ENCODE measurements around the gene PHYHD1.

Gene PHYHD1

DNA sequence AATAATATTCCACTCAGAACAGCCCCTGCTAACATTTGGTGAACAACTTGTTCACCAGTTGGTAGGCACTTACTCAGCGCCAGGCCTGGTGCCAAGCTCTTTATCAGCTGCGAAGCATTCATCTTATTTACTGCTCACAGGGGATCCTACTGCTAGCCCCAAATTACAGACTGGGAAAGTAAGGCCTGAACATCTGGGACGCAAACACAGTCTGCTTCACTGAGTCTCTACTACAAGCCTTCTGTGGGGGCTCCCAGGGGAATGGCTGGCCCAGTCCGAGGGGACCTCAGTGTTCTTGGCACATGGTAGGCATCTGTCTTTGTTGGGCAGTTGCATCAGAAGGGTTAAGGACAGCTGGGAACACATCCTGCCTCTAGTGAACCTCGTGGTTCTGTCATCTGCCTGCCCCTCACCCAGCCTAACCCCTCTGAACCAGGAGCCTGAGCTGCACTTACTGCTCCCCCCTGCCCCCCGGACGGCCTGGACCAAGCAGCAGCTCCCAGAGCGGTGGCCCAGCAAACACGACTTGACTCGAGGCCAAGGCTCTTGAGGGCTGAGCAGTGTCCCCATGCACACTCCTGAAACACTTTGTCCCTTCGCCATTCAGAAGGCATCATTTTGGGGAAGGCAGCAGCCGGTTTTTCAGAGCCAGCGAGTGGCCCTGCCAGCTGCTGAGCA is at the start of gene PHYHD1:
PHYHD1 (plus strand) TSS at position 602 of the 678 bp plus-strand sequence. CDS start 1,342 bp downstream, outside the sequence.
- peak in 52 of 56 donors; percentile 22 to 88 (median 68) for DNase-seq

DNA sequence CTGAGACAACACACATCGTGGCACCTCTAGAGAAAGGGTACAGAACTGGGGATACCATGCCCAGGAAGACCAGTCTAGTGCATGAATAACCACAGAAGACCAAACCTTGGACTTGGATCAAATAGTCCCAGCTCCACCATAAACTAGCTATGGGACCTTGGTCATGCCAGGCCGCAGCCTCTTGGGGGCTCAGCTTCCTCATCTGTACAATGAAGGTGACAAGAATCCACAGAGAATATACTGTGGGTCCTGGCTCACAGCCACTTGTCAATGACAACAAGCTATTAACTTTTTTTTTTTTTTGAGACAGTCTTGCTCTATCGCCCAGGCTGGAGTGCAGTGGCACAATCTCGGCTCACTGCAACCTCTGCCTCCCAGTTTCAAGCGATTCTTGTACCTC is 42.9 kb upstream of the PHYHD1 start:
- no peak for DNase-seq

DNA sequence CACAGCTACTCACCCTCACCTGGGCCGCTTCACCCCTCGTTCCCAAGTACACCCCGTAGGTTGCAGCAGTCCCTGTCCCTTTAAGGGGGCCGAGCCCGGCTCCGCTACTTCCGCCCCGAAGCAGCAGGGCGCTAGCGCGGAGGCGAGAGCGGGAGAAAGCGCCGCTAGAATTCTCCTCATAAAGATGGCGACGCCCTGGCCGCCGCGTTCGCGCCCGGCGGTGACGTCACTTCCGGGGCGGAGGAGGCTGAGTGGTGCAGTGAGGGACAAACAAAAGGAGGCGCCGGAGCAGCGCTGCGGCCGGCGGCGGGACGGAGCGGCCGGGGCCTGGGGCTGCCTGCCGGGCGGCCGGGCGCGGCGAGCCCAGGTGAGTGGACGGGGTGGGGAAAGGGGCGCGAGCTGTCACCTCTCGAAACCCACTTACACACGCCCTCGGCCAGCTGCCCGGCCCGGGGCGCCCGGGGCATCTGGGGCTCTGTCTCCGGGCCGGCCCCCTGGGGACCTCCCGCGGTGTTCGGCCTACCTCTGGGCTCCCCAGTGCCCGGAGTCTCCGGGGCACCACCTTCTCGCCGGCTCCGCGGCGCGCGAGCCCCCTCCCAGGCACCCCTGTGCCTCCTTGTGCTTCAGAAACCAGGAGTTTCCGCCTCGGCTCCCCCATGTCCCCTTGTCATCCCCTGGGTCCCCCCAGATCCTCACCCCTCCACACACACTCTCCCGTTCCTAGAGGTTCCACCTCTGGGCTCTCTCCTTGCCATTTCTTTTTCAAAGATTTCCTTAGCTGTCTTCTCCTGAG is 38.7 kb upstream of the PHYHD1 start, which contains the start of the genes KYAT1 and LRRC8A:
KYAT1 (minus strand) TSS at position 67 of the 793 bp plus-strand sequence. CDS start 36,545 bp downstream, outside the sequence.
LRRC8A (plus strand) TSS at position 250 of the 793 bp plus-strand sequence. CDS start 25,032 bp downstream, outside the sequence.
- peak; percentile 64 to 99 (median 95) for DNase-seq

GRCh38 chr9:128882677-128883603 is 37.8 kb upstream of the PHYHD1 start:
- DNase-seq, result peak in 3 of 56 donors; percentile 57 to 70 (median 59)

DNA sequence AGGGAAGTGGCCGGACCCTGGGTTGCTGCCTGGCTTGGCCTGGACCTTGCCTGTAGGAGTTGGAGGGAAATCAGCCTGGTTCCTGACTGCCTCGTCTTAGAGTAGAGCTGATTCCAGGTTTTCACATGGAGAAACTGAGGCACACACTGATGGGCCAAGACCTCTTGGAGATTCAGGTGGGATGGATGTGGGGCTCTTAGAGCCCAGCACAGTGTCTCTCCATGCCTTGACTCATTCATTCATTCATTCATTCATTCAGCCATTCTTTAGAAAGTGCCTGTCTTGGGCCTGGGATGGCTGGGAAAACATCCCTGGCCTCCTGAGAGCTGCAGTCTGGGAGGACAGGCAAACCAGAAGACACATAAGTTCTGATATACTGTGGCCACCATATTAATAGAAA is 36.6 kb upstream of the PHYHD1 start:
- DNase-seq, result no peak

DNA sequence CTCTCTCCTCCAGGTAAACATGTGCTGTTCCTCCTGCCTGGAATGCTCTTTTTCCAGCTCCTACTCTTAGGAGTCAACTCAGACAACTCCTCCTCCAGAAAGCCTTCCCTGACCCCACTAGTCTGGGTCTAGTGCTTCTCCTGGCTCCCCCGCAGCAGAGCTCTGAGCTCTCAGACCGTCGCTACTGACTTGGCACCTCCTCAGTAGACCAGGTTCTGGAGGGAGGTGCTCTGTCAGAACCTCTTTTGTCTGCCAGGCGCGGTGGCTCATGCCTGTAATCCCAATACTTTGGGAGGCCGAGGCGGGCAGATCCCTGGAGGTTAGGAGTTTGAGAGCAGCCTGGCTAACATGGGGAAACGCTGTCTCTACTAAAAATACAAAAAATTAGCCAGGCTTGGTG is 35.4 kb upstream of the PHYHD1 start:
- no peak for DNase-seq

GRCh38 chr9:128885798-128886197 is 35.0 kb upstream of the PHYHD1 start:
- no peak for DNase-seq

DNA sequence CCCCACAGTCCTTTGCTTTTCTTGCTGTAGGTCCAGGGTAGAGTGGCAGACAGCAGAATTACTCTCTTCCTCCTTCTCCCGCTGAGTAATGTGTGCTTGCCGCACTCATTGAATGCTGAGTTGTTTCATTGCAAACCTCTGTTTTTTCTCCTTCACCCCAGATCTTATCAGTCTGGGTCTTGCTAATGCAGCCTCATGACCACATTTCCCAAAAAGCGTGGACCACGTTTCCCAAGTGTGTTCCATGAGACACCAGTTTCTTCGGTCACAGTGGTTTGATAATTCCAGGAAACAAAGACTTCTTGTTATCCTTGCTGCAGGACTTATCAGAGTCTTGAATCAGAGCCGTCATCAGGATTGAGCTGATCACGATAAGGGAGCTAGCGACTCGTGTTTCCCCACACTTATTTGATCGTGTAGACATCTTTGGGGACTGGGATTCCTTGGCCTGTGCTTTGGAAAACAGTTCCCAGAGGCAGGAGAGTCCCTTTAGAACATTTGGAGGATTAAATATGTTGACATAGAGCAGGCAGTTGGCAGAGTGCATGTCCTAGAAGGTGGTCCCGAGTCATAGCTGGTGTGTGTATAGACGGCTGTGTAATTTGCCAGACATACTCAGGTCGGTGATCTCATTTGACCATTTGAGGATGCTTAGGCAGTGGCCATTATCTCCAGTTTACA is 34.4 kb upstream of the PHYHD1 start:
- no peak for DNase-seq

DNA sequence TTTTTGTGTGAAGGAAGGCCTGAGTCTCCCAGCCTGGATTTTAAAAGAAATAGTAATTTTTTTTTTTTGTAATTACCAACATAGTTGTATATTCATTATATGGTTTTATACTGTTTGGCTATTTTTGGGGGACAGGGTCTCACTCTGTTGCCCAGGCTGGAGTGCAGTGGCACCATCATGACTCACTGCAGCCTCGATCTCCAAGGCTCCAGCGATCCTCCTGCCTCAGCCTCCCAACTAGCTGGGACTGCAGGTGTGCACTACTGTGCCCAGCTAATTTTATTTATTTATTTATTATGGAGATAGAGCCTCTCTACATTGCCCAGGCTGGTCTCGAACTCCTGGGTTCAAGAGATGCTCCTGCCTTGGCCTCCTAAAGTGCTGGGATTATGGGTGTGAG is 33.7 kb upstream of the PHYHD1 start:
- no peak for DNase-seq

GRCh38 chr9:128887914-128888350 is 32.9 kb upstream of the PHYHD1 start:
- DNase-seq, result no peak

DNA sequence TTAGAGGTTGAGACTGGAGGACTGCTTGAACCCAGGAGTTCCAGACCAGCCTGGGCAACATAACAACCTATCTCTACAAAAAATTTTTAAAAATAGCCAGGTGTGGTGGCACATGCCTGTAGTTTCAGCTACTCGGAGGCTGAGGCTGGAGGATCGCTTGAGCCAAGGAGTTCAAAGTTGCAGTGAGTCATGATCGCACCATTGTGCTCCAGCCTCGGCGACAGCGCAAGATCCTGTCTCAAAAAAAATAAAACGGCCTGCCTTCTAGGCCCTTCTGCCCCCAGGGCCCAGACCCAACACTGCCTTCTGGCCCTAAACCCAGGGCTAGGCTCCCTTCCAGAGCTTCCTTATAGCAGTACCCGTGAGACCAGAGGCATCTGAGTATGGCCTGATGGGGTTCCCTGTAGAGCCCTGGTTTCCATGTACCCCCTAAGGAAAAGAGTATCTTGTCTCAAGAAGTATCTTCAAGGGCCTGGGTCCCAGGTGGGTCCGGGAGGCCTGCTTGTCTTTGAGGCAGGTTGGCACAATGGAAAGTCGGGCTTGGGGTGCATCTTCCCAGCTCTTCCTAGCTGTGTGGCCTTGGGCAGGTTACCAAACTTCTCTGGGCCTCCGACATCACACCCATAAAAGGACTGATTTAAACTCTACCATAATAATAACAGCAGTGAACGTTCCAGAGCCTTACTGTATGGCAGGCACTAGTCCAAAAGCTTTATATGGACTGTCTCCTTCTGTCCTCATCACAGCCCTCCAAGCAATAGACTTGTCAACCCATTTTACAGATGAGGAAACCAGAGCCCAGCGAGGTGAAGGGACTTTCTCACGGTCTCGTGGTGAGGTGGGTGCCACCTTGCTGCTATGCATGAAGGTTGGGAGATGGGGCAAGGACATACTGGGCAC is 29.2 kb upstream of the PHYHD1 start:
- no peak for DNase-seq

DNA sequence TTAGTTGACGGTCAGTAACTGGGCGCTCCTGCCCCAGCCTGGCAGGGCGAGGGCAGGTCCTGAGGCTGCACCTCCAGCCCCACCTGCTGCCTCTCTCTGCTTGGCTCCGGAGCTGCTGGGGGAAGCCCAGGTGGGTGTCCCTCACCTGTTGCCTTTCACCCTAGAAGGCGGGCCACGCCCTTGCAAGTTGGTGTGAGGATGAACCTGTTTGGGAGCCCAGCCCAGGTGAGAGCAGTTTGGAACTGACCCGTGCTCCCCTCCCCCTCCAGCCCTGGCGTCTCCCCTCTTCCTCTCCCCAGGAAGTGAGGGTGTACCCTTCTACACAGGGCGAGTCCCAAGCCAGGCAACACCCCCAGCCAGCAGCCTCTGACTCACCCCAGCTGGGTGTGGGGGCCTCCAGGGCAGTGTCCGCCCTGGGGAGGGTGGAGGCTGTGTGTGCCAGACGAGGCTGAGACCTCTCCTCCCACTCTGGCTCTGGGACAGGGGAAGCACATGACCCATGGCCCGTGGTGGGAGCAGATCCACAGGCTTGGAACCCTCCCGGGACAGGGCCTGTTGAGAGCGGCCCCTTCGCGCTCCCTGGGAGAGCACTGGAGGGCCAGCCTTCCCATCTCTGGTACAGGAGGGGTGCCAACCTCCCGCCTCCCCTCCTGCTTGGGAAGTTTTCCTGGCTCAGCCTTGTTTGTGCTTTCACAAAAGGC is 28.4 kb upstream of the PHYHD1 start:
- DNase-seq, result peak in 55 of 56 donors; percentile 50 to 98 (median 91)

- DNase-seq, result no peak
These were observed 27.4 kb upstream of the PHYHD1 start for GRCh38 chr9:128893354-128893753.

DNA sequence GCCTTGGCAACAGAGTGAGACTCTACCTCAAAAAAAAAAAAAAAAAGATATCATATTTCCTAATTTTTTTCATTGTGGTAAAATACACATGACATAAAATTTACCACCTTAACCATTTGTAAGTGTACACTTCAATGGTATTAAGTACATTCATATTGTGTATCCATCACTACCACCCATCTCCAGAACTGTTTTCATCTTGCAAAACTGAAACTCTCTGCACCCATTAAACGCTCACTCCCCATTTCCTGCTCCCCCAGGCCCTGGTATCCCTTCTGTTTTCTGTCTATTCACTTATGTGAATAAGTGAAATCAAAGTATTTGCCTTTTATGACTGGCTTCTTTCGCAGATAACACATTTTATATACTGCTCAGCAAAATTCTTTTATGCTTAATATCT is 26.0 kb upstream of the PHYHD1 start:
- no peak for DNase-seq

DNA sequence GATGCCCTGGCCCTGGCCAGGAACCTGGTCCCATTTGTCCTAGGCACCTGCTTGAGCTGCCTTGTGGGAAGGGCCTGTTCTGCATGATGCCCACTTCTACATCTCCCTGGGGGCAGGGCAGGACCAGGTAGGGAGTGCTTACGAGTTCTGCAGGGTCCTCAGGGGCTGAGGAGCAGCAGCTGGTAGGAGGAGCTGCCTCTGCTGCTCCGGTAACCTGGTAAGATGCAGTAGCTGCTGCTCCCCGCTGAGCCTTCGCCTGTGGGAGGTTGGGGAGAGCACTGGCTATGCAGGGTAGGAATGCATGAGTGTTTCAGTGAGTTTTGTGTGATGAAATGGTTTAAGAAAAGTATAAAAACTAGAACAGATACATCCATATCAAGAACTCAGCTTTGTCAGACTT is 25.2 kb upstream of the PHYHD1 start:
- DNase-seq, result peak in 3 of 56 donors; percentile 13 to 23 (median 17)

GRCh38 chr9:128898382-128898781 is 22.4 kb upstream of the PHYHD1 start:
- DNase-seq, result no peak

GRCh38 chr9:128898845-128899565 is 21.8 kb upstream of the PHYHD1 start:
- peak in 17 of 56 donors; percentile 13 to 66 (median 36) for DNase-seq

All from amygdala (tissue), 56 donors.